ENCODE measurements around the gene HYAL1. TPM values are rescaled to one million over a fixed set of nuclear protein-coding genes. Genes with fewer than 3 reads are reported as not detected.
"Not testable (repeated sequence)": the region's sequence is repeated elsewhere in the genome, so short reads cannot be mapped to it uniquely, and the experiment has no call there.

HYAL1 gene
- total RNA-seq, 1 donor, result not detected

GRCh38 chr3:50294492-50295403 is 8.6 kb downstream of the HYAL1 start:
- Histone ChIP-seq H3K9me3 (ENCODE audit: low read depth, low read length) (no peaks in the 10 kb centered on the region), H3K4me1 (ENCODE audit: insufficient read depth, low read length) (peaks cover 39% of the 10 kb centered on the region), H3K4me3 (ENCODE audit: low read length) (no peak overlapping the region), H3K27me3 (ENCODE audit: insufficient read depth, low read length) (no peaks in the 10 kb centered on the region)

- Histone ChIP-seq H3K27me3 (ENCODE audit: insufficient read depth, low read length) (no peaks in the 10 kb centered on the region), H3K4me3 (ENCODE audit: low read length) (no peak overlapping the region), H3K9me3 (ENCODE audit: low read depth, low read length) (no peaks in the 10 kb centered on the region), H3K4me1 (ENCODE audit: insufficient read depth, low read length) (peaks cover 37% of the 10 kb centered on the region)
Observed at GRCh38 chr3:50294089-50294488, 9.3 kb downstream of the HYAL1 start.

- H3K4me3 ChIP-seq (ENCODE audit: low read length), result no peak overlapping the region
- H3K9me3 ChIP-seq (ENCODE audit: low read depth, low read length), result no peaks in the 10 kb centered on the region
Observed at GRCh38 chr3:50293079-50293801, 10.1 kb downstream of the HYAL1 start.

GRCh38 chr3:50292159-50293078 is 11.0 kb downstream of the HYAL1 start, which contains the start of gene IFRD2:
Gene IFRD2 (minus strand): TSS chr3:50292429. CDS start chr3:50292274, 155 bp downstream.
- H3K4me1 ChIP-seq (ENCODE audit: insufficient read depth, low read length), result peaks cover 20% of the 10 kb centered on the region
- no peaks in the 10 kb centered on the region for H3K27me3 ChIP-seq (ENCODE audit: insufficient read depth, low read length)

More at GRCh38 chr3:50293079-50293801, 10.1 kb downstream of the HYAL1 start:
- Histone ChIP-seq H3K27me3 (ENCODE audit: insufficient read depth, low read length) (no peaks in the 10 kb centered on the region), H3K4me1 (ENCODE audit: insufficient read depth, low read length) (peaks cover 28% of the 10 kb centered on the region)

GRCh38 chr3:50290161-50290641 is 13.2 kb downstream of the HYAL1 start:
- Histone ChIP-seq H3K27me3 (ENCODE audit: insufficient read depth, low read length) (no peaks in the 10 kb centered on the region), H3K9me3 (ENCODE audit: low read depth, low read length) (no peaks in the 10 kb centered on the region), H3K4me1 (ENCODE audit: insufficient read depth, low read length) (peaks cover 19% of the 10 kb centered on the region), H3K4me3 (ENCODE audit: low read length) (no peak overlapping the region)

More at GRCh38 chr3:50292159-50293078, 11.0 kb downstream of the HYAL1 start, which contains the start of gene IFRD2:
- Histone ChIP-seq H3K9me3 (ENCODE audit: low read depth, low read length) (no peaks in the 10 kb centered on the region), H3K4me3 (ENCODE audit: low read length) (peak within 1 kb of the TSS; percentile 51)

- H3K4me1 ChIP-seq (ENCODE audit: insufficient read depth, low read length), result peaks cover 19% of the 10 kb centered on the region
- no peaks in the 10 kb centered on the region for H3K9me3 ChIP-seq (ENCODE audit: low read depth, low read length)
- H3K4me3 ChIP-seq (ENCODE audit: low read length), result no peak overlapping the region
- H3K27me3 ChIP-seq (ENCODE audit: insufficient read depth, low read length), result no peaks in the 10 kb centered on the region
Observed at GRCh38 chr3:50289130-50289529, 14.2 kb downstream of the HYAL1 start.

- no peak overlapping the region for H3K4me3 ChIP-seq (ENCODE audit: low read length)
- H3K4me1 ChIP-seq (ENCODE audit: insufficient read depth, low read length), result peaks cover 19% of the 10 kb centered on the region
- H3K9me3 ChIP-seq (ENCODE audit: low read depth, low read length), result no peaks in the 10 kb centered on the region
- no peaks in the 10 kb centered on the region for H3K27me3 ChIP-seq (ENCODE audit: insufficient read depth, low read length)
Observed at GRCh38 chr3:50288387-50289007, 14.9 kb downstream of the HYAL1 start.

- Histone ChIP-seq H3K27me3 (ENCODE audit: insufficient read depth, low read length) (no peaks in the 10 kb centered on the region), H3K4me3 (ENCODE audit: low read length) (no peak overlapping the region), H3K4me1 (ENCODE audit: insufficient read depth, low read length) (peaks cover 12% of the 10 kb centered on the region), H3K9me3 (ENCODE audit: low read depth, low read length) (no peaks in the 10 kb centered on the region)
Observed at GRCh38 chr3:50287262-50287661, 16.1 kb downstream of the HYAL1 start.

GRCh38 chr3:50286322-50287227 is 16.8 kb downstream of the HYAL1 start:
- Histone ChIP-seq H3K27me3 (ENCODE audit: insufficient read depth, low read length) (no peaks in the 10 kb centered on the region), H3K9me3 (ENCODE audit: low read depth, low read length) (no peaks in the 10 kb centered on the region), H3K4me3 (ENCODE audit: low read length) (no peak overlapping the region), H3K4me1 (ENCODE audit: insufficient read depth, low read length) (peaks cover 9% of the 10 kb centered on the region)

- not testable (repeated sequence) for H3K4me3 ChIP-seq (ENCODE audit: low read length); H3K9me3 ChIP-seq (ENCODE audit: low read depth, low read length); H3K27me3 ChIP-seq (ENCODE audit: insufficient read depth, low read length); H3K4me1 ChIP-seq (ENCODE audit: insufficient read depth, low read length)
Observed at GRCh38 chr3:50284121-50284520, 19.3 kb downstream of the HYAL1 start.

- no peaks in the 10 kb centered on the region for H3K9me3 ChIP-seq (ENCODE audit: low read depth, low read length)
- H3K4me1 ChIP-seq (ENCODE audit: insufficient read depth, low read length), result peaks cover 18% of the 10 kb centered on the region
- H3K27me3 ChIP-seq (ENCODE audit: insufficient read depth, low read length), result peaks cover 27% of the 10 kb centered on the region
- H3K4me3 ChIP-seq (ENCODE audit: low read length), result no peak overlapping the region
Observed at GRCh38 chr3:50279255-50280016, 23.9 kb downstream of the HYAL1 start.

- peaks cover 33% of the 10 kb centered on the region for H3K27me3 ChIP-seq (ENCODE audit: insufficient read depth, low read length)
- H3K4me3 ChIP-seq (ENCODE audit: low read length), result no peak within 1 kb of the TSS
- peaks cover 23% of the 10 kb centered on the region for H3K4me1 ChIP-seq (ENCODE audit: insufficient read depth, low read length)
- H3K9me3 ChIP-seq (ENCODE audit: low read depth, low read length), result no peaks in the 10 kb centered on the region
Observed at GRCh38 chr3:50278880-50279224, 24.5 kb downstream of the HYAL1 start, which contains the start of gene LSMEM2. Gene LSMEM2 (plus strand): TSS chr3:50279087. CDS start chr3:50279114, 27 bp downstream.

Measured in mononuclear cell (primary cell).